Small intestine (tissue), 7 donors: ENCODE measurements around the gene ZNF770. TPM values are rescaled to one million over a fixed set of nuclear protein-coding genes. Genes with fewer than 3 reads are reported as not detected.

Source experiments
- DNase-seq, 2 donors: peaks; one replicate each; pipeline versions ENCODE4 v3.0.0 to v3.0.0-alpha.2; 2013
- FAIRE-seq: peaks from 2 replicates; lab custom pipeline; 2012; peaks lifted over from hg19 to GRCh38; lab: Jason Lieb, UNC
- H3K27ac ChIP-seq, 3 donors: one replicate each; pipeline ENCODE4 v1.5.1; 2013; ENCODE audit warnings: low read length in 2 of 3, mild to moderate bottlenecking in 2 of 3, control low read depth in 1 of 3, inconsistent platforms in 1 of 3, low read depth in 1 of 3, moderate library complexity in 1 of 3
- H3K27me3 ChIP-seq, 3 donors: one replicate each; pipeline ENCODE4 v1.6.1; 2013; ENCODE audit warnings: low read length in 3 of 3, inconsistent platforms in 1 of 3; ENCODE audit not compliant: control insufficient read depth in 3 of 3, insufficient read depth in 3 of 3
- H3K36me3 ChIP-seq, 3 donors: one replicate each; pipeline ENCODE4 v1.6.1; 2013; ENCODE audit warnings: low read length in 3 of 3, inconsistent platforms in 1 of 3, low read depth in 1 of 3, mild to moderate bottlenecking in 1 of 3, moderate library complexity in 1 of 3; ENCODE audit not compliant: control insufficient read depth in 3 of 3, insufficient read depth in 2 of 3
- H3K4me1 ChIP-seq, 3 donors: one replicate each; pipeline ENCODE4 v1.6.1; 2013; ENCODE audit warnings: low read length in 2 of 3, inconsistent platforms in 1 of 3, low read depth in 1 of 3, mild to moderate bottlenecking in 1 of 3, moderate library complexity in 1 of 3; ENCODE audit not compliant: control insufficient read depth in 3 of 3, insufficient read depth in 2 of 3
- H3K4me3 ChIP-seq, 3 donors: one replicate each; pipeline ENCODE4 v1.5.1; 2013; ENCODE audit warnings: low read length in 3 of 3, control low read depth in 1 of 3, inconsistent platforms in 1 of 3, low read depth in 1 of 3, mild to moderate bottlenecking in 1 of 3, moderate library complexity in 1 of 3
- H3K9me3 ChIP-seq, 2 donors: one replicate each; pipeline ENCODE4 v1.6.1; 2013; ENCODE audit warnings: low read depth in 1 of 2, low read length in 1 of 2; ENCODE audit not compliant: control insufficient read depth in 2 of 2, insufficient read depth in 1 of 2
- WGBS, 3 donors: extraction: QIAGEN DNeasy Blood & Tissue Kit; methylation state at CpG; one replicate each; pipeline ENCODE4 v1.1.7; 2013; 5-methylcytosine and 5-hydroxymethylcytosine counted together
- polyA plus RNA-seq, 4 donors: library from polyadenylated mRNA; stranded (reverse) in 3 of 4; unstranded in 1 of 4; fragments of 200-250 nt in 3 of 4; fragments of 120-200 nt in 1 of 4; gene quantifications; one replicate each; pipeline versions ENCODE4 v1.2.1 to v1.2.3, GENCODE V29; 2013
- donor health status: healthy with polysubstance abuse.
- donor health status: control.
- donor health status: control.
- donor health status: Bipolar disorder and iron deficiency.
- donor health status: healthy.

The ZNF770 gene
- polyA plus RNA-seq, 4 donors, result 6.2 to 35.8 (median 9.9) TPM

DNA sequence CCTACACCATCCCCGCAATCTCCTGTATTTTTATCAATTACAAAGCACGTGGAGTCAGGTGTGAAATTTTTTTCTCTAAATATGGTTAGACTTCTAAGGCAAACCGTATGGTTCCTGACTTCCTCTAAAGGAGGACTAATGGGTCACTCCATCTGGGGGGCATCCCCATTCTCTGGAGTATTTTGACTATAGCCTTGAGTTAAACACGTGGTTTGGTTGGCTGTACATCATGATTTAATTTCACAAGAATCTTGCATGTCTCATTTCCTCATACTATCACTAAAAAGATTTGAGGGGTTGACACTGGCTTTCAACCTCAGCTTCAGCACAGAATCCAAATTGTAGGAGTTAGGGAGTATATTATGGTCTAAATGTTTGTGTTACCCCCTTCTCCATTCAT is 25.3 kb upstream of the ZNF770 start:
- FAIRE-seq (no peak), DNase-seq (no peak)
- H3K4me3 ChIP-seq, result no peak overlapping the region
- H3K27ac ChIP-seq, result no peak overlapping the region
- no peaks in the 10 kb centered on the region for H3K36me3 ChIP-seq
- H3K9me3 ChIP-seq, result no peaks in the 10 kb centered on the region
- no peaks in the 10 kb centered on the region for H3K27me3 ChIP-seq
- H3K4me1 ChIP-seq, result no peaks in the 10 kb centered on the region
- WGBS, 3 donors, result 65 to 76% (median 74%) methylated on average over 4 of the region's 4 CpGs

DNA sequence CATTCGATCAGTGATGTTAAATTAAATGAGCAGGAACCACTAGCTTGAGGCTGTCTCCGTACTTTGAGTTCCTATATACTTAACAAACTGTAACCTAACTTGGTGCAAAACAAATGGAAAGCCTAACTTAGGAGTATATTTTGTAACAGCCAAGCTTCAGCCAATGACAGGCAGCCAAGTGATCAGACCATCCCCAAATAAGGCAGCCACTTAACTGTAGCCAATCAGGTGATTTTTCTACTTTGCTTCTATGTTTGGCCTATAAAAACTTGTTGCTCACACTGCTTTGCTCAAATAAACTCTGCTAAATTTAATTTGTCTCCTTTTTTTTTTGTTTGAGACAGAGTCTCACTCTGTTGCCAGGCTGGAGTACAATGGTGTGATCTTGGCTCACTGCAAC is 19.3 kb upstream of the ZNF770 start:
- no peaks in the 10 kb centered on the region for H3K36me3 ChIP-seq
- H3K27ac ChIP-seq, result no peak overlapping the region
- no peaks in the 10 kb centered on the region for H3K9me3 ChIP-seq
- no peaks in the 10 kb centered on the region for H3K27me3 ChIP-seq
- 89 to 100% (median 96%) methylated on average over 2 of the region's 2 CpGs for WGBS, 3 donors
- no peak overlapping the region for H3K4me3 ChIP-seq
- DNase-seq, result no peak
- H3K4me1 ChIP-seq, result no peaks in the 10 kb centered on the region
- no peak for FAIRE-seq

DNA sequence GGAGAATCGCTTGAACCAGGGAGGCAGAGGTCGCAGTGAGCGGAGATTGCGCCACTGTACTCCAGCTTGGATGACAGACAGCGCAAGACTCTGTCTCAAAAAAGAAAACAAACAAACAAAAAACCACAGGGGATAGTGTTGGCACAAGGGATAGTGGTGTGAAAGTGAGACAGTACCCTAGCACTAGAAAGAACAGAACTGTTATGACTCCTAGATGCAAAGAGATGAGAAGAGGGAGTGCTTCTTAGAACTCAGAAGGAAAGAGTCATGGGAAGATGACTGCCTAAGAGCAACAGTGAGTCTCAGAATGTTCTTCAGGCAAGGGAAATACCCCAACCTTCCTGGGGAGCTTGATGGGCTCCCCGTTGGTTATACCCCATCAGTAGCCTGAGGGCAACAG is 17.8 kb upstream of the ZNF770 start:
- Histone ChIP-seq H3K27me3 (no peaks in the 10 kb centered on the region), H3K4me1 (no peaks in the 10 kb centered on the region), H3K27ac (no peak overlapping the region), H3K36me3 (no peaks in the 10 kb centered on the region), H3K4me3 (no peak overlapping the region), H3K9me3 (no peaks in the 10 kb centered on the region)
- DNase-seq, result no peak
- FAIRE-seq, result no peak
- 92 to 94% (median 93%) methylated on average over 6 of the region's 6 CpGs for WGBS, 3 donors

DNA sequence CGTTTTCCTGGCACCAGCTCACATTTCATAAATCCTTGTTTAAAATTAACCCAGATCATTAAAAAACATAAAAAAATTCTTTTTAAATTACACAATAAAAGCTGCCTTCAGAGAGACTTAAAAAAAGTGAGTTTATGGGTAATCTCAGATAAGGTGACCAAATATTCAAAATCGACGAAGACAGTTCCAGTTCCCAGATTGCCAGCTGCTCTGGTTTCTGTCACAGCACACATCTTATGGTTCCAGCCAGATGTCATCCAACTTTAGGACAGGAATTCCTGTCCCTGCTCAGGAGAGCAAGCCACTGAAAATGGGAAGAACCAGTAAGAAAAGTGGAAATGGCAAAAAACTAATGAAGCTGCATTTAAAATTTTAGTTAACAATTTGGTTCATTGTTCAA is 15.8 kb upstream of the ZNF770 start:
- H3K4me1 ChIP-seq, result no peaks in the 10 kb centered on the region
- DNase-seq, result no peak
- H3K9me3 ChIP-seq, result no peaks in the 10 kb centered on the region
- no peaks in the 10 kb centered on the region for H3K27me3 ChIP-seq
- WGBS, 3 donors, result 55 to 61% (median 57%) methylated on average over 3 of the region's 3 CpGs
- no peaks in the 10 kb centered on the region for H3K36me3 ChIP-seq
- H3K4me3 ChIP-seq, result no peak overlapping the region
- no peak for FAIRE-seq
- no peak overlapping the region for H3K27ac ChIP-seq

DNA sequence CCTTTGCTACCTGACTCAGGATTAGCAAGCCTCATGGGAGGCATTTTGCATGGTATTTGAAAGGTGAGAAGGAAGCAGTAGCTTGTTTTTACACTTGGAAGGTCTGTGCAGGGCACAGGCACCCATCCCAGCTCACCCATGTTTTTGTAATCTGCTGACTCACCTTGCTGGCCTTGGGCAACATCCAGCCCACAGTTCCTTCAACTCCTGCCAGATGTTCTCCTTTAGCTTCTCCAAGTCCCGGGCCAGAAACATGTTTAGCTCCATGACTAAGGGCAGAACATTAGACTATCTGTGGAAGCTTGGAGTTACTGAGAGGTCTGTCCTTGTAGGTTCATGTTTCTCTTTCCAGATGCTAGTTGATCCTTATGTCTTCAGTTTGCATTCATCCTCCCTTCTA is 12.4 kb upstream of the ZNF770 start:
- FAIRE-seq, result no peak
- Histone ChIP-seq H3K36me3 (no peaks in the 10 kb centered on the region), H3K9me3 (no peaks in the 10 kb centered on the region), H3K27ac (no peak overlapping the region), H3K4me3 (no peak overlapping the region), H3K4me1 (no peaks in the 10 kb centered on the region), H3K27me3 (peaks cover 0 to 2% (median 0%) of the 10 kb centered on the region in 3 donors)
- no peak for DNase-seq
- 42 to 58% (median 48%) methylated on average over 1 of the region's 1 CpG for WGBS, 3 donors

DNA sequence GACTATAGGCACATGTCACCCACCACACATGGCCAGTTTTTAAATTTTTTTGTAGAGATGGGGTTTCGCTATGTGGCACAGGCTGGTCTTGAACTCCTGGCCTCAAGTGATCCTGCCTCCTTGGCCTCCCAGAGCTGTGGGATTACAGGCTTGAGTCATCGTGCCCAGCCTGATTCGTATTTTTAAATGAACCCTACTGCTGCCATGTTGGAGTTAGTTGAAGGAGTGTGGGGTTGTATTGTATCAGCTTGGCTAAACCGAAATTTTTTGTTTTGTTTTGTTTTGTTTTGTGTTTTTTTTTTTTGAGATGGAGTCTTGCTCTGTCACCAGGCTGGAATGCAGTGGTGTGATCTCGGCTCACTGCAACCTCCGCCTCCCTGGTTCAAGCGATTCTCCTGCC is 11.8 kb upstream of the ZNF770 start:
- Histone ChIP-seq H3K4me1 (no peaks in the 10 kb centered on the region), H3K4me3 (no peak overlapping the region), H3K36me3 (no peaks in the 10 kb centered on the region), H3K9me3 (no peaks in the 10 kb centered on the region), H3K27me3 (peaks cover 0 to 2% (median 0%) of the 10 kb centered on the region in 3 donors), H3K27ac (no peak overlapping the region)
- DNase-seq (no peak), FAIRE-seq (no peak)
- WGBS, 3 donors, result 90 to 93% (median 93%) methylated on average over 7 of the region's 7 CpGs

DNA sequence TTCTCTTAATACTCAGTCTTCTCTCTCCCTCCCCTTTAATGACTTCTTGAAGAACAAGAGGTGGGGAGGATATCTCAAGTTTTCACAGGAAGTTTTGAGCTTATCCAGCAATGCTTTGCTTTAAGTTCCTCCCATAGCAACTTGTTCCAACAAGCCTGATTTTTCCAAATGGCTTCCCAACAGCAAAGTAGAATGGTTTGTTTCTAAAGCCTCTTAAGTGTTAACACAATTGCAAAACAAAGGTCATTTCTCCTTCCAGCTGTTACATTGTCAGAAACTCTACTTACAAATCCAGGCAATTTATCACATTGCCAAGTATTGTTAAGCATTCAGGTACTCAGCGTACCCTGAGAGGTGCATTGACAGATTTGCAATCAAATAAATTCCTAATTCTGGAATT is 6.8 kb upstream of the ZNF770 start:
- DNase-seq (no peak), FAIRE-seq (no peak)
- H3K4me3 ChIP-seq, result no peak overlapping the region
- 59 to 76% (median 69%) methylated on average over 1 of the region's 1 CpG for WGBS, 3 donors
- H3K27ac ChIP-seq, result no peak overlapping the region
- H3K27me3 ChIP-seq, result peaks cover 0 to 2% (median 0%) of the 10 kb centered on the region in 3 donors
- H3K4me1 ChIP-seq, result no peaks in the 10 kb centered on the region
- H3K36me3 ChIP-seq, result no peaks in the 10 kb centered on the region
- H3K9me3 ChIP-seq, result no peaks in the 10 kb centered on the region

DNA sequence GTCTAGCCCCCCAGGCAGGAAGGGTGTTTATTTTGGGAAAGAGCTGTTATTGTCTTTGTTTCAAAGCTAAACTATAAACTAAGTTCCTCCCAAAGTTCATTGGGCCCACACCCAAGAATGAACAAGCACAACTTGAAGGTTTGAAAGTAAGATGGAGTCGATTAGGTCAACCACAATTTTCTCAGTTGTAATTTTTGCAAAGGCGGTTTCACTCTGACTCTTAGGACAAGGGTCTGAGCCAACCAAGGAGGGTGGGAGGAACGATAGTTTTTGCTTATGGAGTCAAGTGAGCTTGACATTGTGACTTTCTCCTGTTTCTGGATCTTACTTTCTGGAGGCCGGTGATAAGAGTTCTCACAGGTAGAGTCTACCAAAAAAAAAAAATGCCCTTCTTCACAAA is 5.8 kb upstream of the ZNF770 start:
- WGBS, 3 donors, result 62 to 89% (median 72%) methylated on average over 4 of the region's 4 CpGs
- DNase-seq (no peak), FAIRE-seq (no peak)
- no peaks in the 10 kb centered on the region for H3K9me3 ChIP-seq
- peaks cover 0 to 2% (median 0%) of the 10 kb centered on the region in 3 donors for H3K27me3 ChIP-seq
- H3K4me3 ChIP-seq, result no peak overlapping the region
- H3K4me1 ChIP-seq, result no peaks in the 10 kb centered on the region
- H3K36me3 ChIP-seq, result no peaks in the 10 kb centered on the region
- H3K27ac ChIP-seq, result no peak overlapping the region

DNA sequence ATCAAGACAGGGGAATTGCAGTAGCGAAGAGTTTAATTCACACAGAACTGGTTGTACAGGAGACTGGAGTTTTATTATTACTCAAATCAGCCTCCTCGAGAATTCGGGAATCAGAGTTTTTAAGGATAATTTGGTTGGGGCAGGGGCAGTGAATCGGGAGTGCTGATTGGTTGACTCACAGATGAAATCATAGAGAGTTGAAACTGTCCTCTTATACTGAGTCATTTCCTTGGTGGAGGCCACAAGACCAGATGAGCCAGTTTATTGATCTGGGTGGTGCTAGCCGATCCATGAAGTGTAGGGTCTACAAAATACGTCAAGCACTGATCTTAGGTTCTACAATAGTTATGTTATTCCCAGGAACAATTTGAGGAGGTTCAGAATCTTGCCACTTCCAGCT is 5.3 kb upstream of the ZNF770 start:
- H3K27ac ChIP-seq, result no peak overlapping the region
- FAIRE-seq, result no peak
- no peaks in the 10 kb centered on the region for H3K4me1 ChIP-seq
- peaks cover 0 to 2% (median 0%) of the 10 kb centered on the region in 3 donors for H3K27me3 ChIP-seq
- no peaks in the 10 kb centered on the region for H3K36me3 ChIP-seq
- WGBS, 3 donors, result 70 to 80% (median 72%) methylated on average over 6 of the region's 6 CpGs
- no peaks in the 10 kb centered on the region for H3K9me3 ChIP-seq
- DNase-seq, result no peak
- H3K4me3 ChIP-seq, result no peak overlapping the region
